WERI-Rb-1 (cell line): ENCODE measurements around the gene AKR7A2.

ENCODE experiments used
- DNase-seq: peaks from one replicate; pipeline ENCODE4 v3.0.0-alpha.2; 2020
- H3K27ac ChIP-seq: fragments of 250-450 bp; sonication (Bioruptor Pico); 2 replicates; pipeline ENCODE4 v1.5.1; 2020; ENCODE audit warnings: mild to moderate bottlenecking, moderate library complexity
- H3K27me3 ChIP-seq: fragments of 250-450 bp; sonication (Bioruptor Pico); 2 replicates; pipeline ENCODE4 v1.5.1; 2021; ENCODE audit warnings: mild to moderate bottlenecking, low read depth, moderate library complexity; ENCODE audit not compliant: insufficient read depth, severe bottlenecking
- H3K36me3 ChIP-seq: fragments of 250-450 bp; sonication (Bioruptor Pico); 2 replicates; pipeline ENCODE4 v1.5.1; 2020; ENCODE audit warnings: mild to moderate bottlenecking, moderate library complexity
- H3K4me3 ChIP-seq: 2 replicates; pipeline ENCODE4 v1.5.1; 2011; ENCODE audit warnings: low read depth, mild to moderate bottlenecking, control low read depth, low read length
- H3K9me3 ChIP-seq: fragments of 250-450 bp; sonication (Bioruptor Pico); 2 replicates; pipeline ENCODE4 v1.5.1; 2021; ENCODE audit warnings: mild to moderate bottlenecking, moderate library complexity; ENCODE audit not compliant: severe bottlenecking
- CTCF ChIP-seq: IDR thresholded peaks from 2 replicates; pipeline ENCODE4 v1.5.1; 2011; ENCODE audit warnings: low read depth, mild to moderate bottlenecking, control low read depth, inconsistent platforms, low read length

AKR7A2 gene

GRCh38 chr1:19337289-19337688 lies 25.3 kb upstream of the AKR7A2 start:
- TF ChIP-seq CTCF: no peak
- no peaks in the 10 kb centered on the region for H3K9me3 ChIP-seq
- H3K27ac ChIP-seq: no peak overlapping the region
- H3K27me3 ChIP-seq: no peaks in the 10 kb centered on the region
- H3K36me3 ChIP-seq: peaks cover 9% of the 10 kb centered on the region
- DNase-seq: no peak
- no peak overlapping the region for H3K4me3 ChIP-seq

GRCh38 chr1:19336543-19336942 lies 24.6 kb upstream of the AKR7A2 start:
- Histone ChIP-seq H3K9me3 (no peaks in the 10 kb centered on the region), H3K27me3 (no peaks in the 10 kb centered on the region), H3K27ac (no peak overlapping the region), H3K36me3 (peaks cover 9% of the 10 kb centered on the region), H3K4me3 (no peak overlapping the region)
- no peak for TF ChIP-seq CTCF
- DNase-seq: no peak

DNA sequence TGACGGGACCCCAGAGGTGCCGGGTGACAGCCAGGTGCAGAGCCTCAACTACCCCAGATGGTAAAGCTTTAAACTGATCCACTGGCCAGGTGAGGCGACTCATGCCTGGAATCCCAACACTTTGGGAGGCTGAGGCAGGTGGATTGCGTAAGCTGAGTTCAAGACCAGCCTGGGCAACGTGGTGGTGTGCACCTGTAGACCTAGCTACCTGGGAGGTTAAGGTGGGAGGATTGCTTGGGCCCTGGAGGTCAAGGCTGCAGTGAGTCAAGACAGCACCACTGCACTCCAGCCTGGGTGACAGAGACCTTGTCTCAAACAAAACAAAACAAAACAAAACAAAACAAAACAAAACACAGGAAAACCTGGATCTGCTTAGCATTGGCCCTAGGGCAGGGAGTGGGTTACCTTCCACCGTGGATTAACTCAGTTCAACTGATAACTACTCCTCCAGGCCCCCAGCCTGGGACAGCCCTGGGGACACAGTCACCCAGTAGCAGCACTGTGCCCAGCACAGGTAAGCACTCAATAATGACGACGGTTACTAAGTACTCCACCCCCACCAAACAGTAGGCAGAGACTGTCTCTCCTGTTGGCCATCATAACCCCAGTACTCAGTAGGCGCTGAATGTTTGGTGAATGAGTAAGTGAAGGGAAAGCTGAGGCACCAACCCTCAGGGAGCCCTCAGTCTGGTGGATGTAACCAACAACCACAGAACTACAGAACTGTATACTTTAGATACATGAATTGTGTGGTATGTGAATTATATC lies 21.8 kb upstream of the AKR7A2 start:
- Histone ChIP-seq H3K27ac (no peak overlapping the region), H3K27me3 (no peaks in the 10 kb centered on the region), H3K4me3 (no peak overlapping the region), H3K36me3 (peaks cover 8% of the 10 kb centered on the region), H3K9me3 (no peaks in the 10 kb centered on the region)
- no peak for TF ChIP-seq CTCF
- no peak for DNase-seq

- TF ChIP-seq CTCF: no peak
- no peak overlapping the region for H3K4me3 ChIP-seq
- peaks cover 15% of the 10 kb centered on the region for H3K36me3 ChIP-seq
- H3K27ac ChIP-seq: no peak overlapping the region
- no peak for DNase-seq
- H3K9me3 ChIP-seq: no peaks in the 10 kb centered on the region
- H3K27me3 ChIP-seq: no peaks in the 10 kb centered on the region
Measured at GRCh38 chr1:19332832-19333231, 20.9 kb upstream of the AKR7A2 start.

GRCh38 chr1:19331262-19331878 lies 19.4 kb upstream of the AKR7A2 start:
- H3K36me3 ChIP-seq: peaks cover 22% of the 10 kb centered on the region
- H3K27me3 ChIP-seq: no peaks in the 10 kb centered on the region
- H3K27ac ChIP-seq: no peak overlapping the region
- H3K4me3 ChIP-seq: no peak overlapping the region
- no peak for DNase-seq
- TF ChIP-seq CTCF: no peak
- H3K9me3 ChIP-seq: no peaks in the 10 kb centered on the region
